ENCODE data around the gene RGMB.

Gene RGMB

DNA sequence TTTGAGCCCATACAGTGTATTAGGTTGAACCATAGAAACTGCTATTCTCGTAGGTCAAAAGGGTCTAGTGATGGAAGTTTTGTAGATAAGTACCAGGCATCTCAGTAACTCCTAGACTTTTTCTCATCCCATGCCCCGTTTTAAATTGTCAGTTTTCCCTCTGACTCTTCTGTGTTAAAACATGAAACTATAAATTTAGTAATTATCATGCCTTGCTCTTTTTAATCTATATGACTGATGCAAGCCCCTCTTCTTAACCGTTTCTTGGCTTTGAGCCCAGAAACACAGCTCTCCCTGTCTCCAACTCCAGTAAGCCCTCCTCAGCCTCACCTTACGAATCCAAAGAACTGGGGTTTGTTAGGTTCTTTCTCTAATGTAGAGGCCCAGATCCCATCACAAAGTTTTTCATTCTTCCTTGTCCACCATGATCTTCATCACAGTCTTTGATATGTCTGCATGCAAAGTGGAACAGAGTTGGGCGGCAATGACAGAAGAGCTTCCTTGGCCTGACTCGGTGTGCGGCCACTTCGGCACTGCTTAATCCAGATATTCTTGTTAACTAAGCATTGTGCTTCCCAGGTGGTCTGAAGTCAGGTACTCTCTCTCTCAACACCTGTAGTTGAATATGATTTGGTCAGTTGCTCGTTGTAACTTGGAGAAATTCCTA is 21.1 kb downstream of the RGMB start:
- peaks cover 40% of the 10 kb centered on the region for H3K27me3 ChIP-seq
- no peak overlapping the region for H3K27ac ChIP-seq
- H3K9me3 ChIP-seq = no peaks in the 10 kb centered on the region
- TF ChIP-seq, protein P1, sequence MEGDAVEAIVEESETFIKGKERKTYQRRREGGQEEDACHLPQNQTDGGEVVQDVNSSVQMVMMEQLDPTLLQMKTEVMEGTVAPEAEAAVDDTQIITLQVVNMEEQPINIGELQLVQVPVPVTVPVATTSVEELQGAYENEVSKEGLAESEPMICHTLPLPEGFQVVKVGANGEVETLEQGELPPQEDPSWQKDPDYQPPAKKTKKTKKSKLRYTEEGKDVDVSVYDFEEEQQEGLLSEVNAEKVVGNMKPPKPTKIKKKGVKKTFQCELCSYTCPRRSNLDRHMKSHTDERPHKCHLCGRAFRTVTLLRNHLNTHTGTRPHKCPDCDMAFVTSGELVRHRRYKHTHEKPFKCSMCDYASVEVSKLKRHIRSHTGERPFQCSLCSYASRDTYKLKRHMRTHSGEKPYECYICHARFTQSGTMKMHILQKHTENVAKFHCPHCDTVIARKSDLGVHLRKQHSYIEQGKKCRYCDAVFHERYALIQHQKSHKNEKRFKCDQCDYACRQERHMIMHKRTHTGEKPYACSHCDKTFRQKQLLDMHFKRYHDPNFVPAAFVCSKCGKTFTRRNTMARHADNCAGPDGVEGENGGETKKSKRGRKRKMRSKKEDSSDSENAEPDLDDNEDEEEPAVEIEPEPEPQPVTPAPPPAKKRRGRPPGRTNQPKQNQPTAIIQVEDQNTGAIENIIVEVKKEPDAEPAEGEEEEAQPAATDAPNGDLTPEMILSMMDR (IDR thresholded peaks at IDR 0.05) = no peak
- no peak overlapping the region for H3K4me3 ChIP-seq (ENCODE audit: low read depth in 1 of 2, low read length in 1 of 2)
- no peaks in the 10 kb centered on the region for H3K4me1 ChIP-seq (ENCODE audit: control insufficient read depth in 1 of 2, insufficient read depth in 1 of 2, low read depth in 1 of 2, low read length in 1 of 2)
- H3K36me3 ChIP-seq = no peaks in the 10 kb centered on the region

DNA sequence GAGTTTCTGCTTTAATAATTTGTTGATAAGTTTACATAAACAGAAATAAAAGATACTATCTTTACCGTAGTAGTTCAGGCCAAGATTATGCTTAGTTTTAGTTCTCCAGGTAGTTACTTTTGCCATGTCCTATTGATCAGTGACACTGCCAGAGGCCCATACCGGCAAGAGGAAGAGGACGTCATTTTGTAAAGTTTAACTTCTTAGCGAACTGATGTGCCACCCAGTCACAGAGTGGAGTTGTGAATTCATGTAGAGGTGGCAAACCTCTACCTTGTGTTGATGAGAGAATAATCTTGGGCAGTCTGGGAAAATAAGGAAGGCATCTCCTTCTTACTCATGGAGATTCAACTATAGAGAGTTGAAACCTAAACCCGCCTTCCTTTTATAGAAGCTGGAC is 21.8 kb downstream of the RGMB start:
- Histone ChIP-seq H3K27me3 (peaks cover 33% of the 10 kb centered on the region), H3K4me3 (ENCODE audit: low read depth in 1 of 2, low read length in 1 of 2) (no peak overlapping the region), H3K36me3 (no peaks in the 10 kb centered on the region), H3K9me3 (no peaks in the 10 kb centered on the region), H3K4me1 (ENCODE audit: control insufficient read depth in 1 of 2, insufficient read depth in 1 of 2, low read depth in 1 of 2, low read length in 1 of 2) (no peaks in the 10 kb centered on the region), H3K27ac (no peak overlapping the region)
- TF ChIP-seq, protein P1 (IDR thresholded peaks at IDR 0.05) = no peak

- Histone ChIP-seq H3K36me3 (no peaks in the 10 kb centered on the region), H3K4me3 (ENCODE audit: low read depth in 1 of 2, low read length in 1 of 2) (no peak overlapping the region), H3K9me3 (no peaks in the 10 kb centered on the region), H3K4me1 (ENCODE audit: control insufficient read depth in 1 of 2, insufficient read depth in 1 of 2, low read depth in 1 of 2, low read length in 1 of 2) (no peaks in the 10 kb centered on the region), H3K27me3 (peaks cover 22% of the 10 kb centered on the region), H3K27ac (no peak overlapping the region)
- TF ChIP-seq, protein P1 (IDR thresholded peaks at IDR 0.05) = no peak
Observed at GRCh38 chr5:98796197-98796972, 22.9 kb downstream of the RGMB start.

DNA sequence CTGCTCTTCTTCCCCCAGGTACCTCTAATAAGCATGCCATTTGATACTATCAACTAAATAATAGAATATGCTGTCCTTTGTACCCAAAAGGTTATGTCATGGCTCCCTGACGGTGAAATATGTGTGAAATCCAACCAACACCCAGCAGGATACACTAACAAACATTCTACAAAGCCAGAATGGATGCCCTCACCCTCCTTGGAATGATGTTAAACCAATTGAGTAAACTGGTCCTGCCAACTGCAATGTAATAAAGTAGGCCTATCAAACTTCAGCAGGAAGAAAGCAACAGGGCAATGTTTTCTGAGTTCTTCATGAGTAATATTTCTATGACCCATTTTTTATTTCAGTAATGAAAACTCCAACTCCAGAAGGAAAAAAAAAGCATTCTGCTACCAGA is 24.9 kb downstream of the RGMB start:
- H3K36me3 ChIP-seq = no peaks in the 10 kb centered on the region
- no peaks in the 10 kb centered on the region for H3K4me1 ChIP-seq (ENCODE audit: control insufficient read depth in 1 of 2, insufficient read depth in 1 of 2, low read depth in 1 of 2, low read length in 1 of 2)
- no peak overlapping the region for H3K27ac ChIP-seq
- no peaks in the 10 kb centered on the region for H3K9me3 ChIP-seq
- TF ChIP-seq, protein P1 (IDR thresholded peaks at IDR 0.05) = no peak
- H3K4me3 ChIP-seq (ENCODE audit: low read depth in 1 of 2, low read length in 1 of 2) = no peak overlapping the region
- peaks cover 20% of the 10 kb centered on the region for H3K27me3 ChIP-seq

DNA sequence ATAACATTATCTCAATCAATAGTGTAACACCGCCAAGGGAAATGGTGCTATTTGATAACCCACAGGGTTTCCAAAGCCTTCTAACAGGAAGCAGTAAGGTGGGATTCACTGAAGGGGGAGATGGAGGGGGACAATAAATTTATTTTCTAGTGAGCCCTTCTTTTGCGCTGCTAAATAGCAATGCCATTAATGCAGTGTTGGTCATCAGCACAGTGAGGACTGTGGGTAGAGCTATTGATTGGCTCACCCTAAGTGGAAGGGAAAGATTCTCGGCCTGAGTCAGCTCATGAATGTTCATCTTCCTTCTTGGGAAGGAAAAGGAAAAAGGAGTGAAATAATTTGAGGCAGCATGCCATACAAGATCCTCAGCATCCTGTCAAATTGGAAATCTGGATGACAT is 25.4 kb downstream of the RGMB start:
- no peaks in the 10 kb centered on the region for H3K36me3 ChIP-seq
- H3K4me3 ChIP-seq (ENCODE audit: low read depth in 1 of 2, low read length in 1 of 2) = no peak overlapping the region
- H3K27ac ChIP-seq = no peak overlapping the region
- no peaks in the 10 kb centered on the region for H3K4me1 ChIP-seq (ENCODE audit: control insufficient read depth in 1 of 2, insufficient read depth in 1 of 2, low read depth in 1 of 2, low read length in 1 of 2)
- no peaks in the 10 kb centered on the region for H3K9me3 ChIP-seq
- peaks cover 20% of the 10 kb centered on the region for H3K27me3 ChIP-seq
- TF ChIP-seq, protein P1 (IDR thresholded peaks at IDR 0.05) = no peak
